Neural crest cell (in vitro differentiated cells): ENCODE results near the gene SCGB1C2. TPM values are rescaled to one million over a fixed set of nuclear protein-coding genes. Genes with fewer than 3 reads are reported as not detected.
A peak's percentile ranks its signal among the peaks of the same experiment; 100 is the strongest.

Source experiments
- DNase-seq: peaks from one replicate; pipeline ENCODE4 v3.0.0; 2021; ENCODE audit warnings: low read depth, mixed read lengths, low spot score
- H3K27ac Mint-ChIP-seq: one replicate; pipeline ENCODE4 v1.8.0; 2021; ENCODE audit warnings: mild to moderate bottlenecking, mixed read lengths; ENCODE audit not compliant: unreplicated experiment
- H3K27me3 Mint-ChIP-seq: 2 replicates; pipeline ENCODE4 v1.8.0; 2021; ENCODE audit warnings: low read depth, mild to moderate bottlenecking, mixed read lengths
- H3K36me3 Mint-ChIP-seq: 2 replicates; pipeline ENCODE4 v1.8.0; 2021; ENCODE audit warnings: low read depth, mild to moderate bottlenecking, mixed read lengths
- H3K4me1 Mint-ChIP-seq: 2 replicates; pipeline ENCODE4 v1.8.0; 2021; ENCODE audit warnings: mixed read lengths
- H3K4me3 Mint-ChIP-seq: one replicate; pipeline ENCODE4 v1.8.0; 2021; ENCODE audit warnings: mild to moderate bottlenecking, mixed read lengths
- H3K9me3 Mint-ChIP-seq: 2 replicates; pipeline ENCODE4 v1.8.0; 2021; ENCODE audit warnings: mixed read lengths
- total RNA-seq: library from RNA; stranded (reverse); gene quantifications from 2 replicates; pipeline ENCODE4 v1.2.1, GENCODE V29; 2021
- TF ChIP-seq, protein P1 (sequence below): fragments of 200-600 bp; sonication (generic); conservative IDR thresholded peaks from 2 replicates; pipeline ENCODE4 v1.5.0; 2021; ENCODE audit warnings: antibody characterized with exemption, mild to moderate bottlenecking

Gene SCGB1C2
- total RNA-seq, 1 donor from 2014 or later, result not detected

- Mint-ChIP-seq H3K36me3 (no peaks in the 10 kb centered on the region), H3K9me3 (no peaks in the 10 kb centered on the region), H3K4me3 (no peak overlapping the region), H3K4me1 (no peaks in the 10 kb centered on the region), H3K27me3 (peaks cover 7% of the 10 kb centered on the region), H3K27ac (no peak overlapping the region)
- DNase-seq, result no peak
- TF ChIP-seq, protein P1, sequence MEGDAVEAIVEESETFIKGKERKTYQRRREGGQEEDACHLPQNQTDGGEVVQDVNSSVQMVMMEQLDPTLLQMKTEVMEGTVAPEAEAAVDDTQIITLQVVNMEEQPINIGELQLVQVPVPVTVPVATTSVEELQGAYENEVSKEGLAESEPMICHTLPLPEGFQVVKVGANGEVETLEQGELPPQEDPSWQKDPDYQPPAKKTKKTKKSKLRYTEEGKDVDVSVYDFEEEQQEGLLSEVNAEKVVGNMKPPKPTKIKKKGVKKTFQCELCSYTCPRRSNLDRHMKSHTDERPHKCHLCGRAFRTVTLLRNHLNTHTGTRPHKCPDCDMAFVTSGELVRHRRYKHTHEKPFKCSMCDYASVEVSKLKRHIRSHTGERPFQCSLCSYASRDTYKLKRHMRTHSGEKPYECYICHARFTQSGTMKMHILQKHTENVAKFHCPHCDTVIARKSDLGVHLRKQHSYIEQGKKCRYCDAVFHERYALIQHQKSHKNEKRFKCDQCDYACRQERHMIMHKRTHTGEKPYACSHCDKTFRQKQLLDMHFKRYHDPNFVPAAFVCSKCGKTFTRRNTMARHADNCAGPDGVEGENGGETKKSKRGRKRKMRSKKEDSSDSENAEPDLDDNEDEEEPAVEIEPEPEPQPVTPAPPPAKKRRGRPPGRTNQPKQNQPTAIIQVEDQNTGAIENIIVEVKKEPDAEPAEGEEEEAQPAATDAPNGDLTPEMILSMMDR, result no peak
Observed at GRCh38 chr17:146546-146945, 9.2 kb downstream of the SCGB1C2 start.

DNA sequence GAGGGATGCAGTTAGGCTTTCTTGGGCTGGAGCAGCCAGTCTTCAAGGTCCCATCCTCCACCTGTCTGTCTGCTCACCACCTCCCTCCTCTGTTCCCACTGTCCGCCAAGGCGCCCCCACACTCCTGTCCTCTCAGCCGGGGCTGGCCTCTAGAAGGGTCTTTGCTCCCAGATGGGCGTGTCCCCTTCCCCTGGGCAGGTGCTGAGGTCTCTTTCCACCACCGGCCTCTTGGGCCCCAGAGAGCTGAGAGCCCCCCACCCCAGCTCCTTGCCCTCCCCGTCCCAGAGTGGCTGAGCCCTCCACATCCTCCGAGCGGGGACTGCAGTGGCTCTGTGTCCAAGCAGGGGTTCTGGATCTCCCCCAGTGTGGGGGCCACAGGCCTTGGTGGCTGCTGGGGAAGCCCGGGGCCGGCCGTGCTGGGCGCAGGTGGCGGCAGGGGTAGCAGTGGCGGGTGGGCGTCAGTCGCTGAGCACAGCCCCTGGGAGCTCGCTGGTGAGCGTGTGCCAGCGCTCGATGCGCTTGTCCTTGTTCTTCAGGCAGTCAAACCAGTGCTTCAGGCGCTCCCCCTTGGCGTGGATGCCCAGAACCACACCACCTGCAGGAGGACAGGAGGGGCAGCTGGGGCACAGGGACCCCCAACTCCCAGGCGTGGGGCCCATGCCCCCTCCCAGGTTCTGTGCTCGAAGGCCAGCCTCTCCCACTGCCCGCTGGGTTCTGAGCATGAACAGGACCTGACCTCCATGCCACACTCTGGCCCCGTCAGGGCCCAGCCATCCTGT, 9.8 kb downstream of the SCGB1C2 start:
- H3K9me3 Mint-ChIP-seq, result no peaks in the 10 kb centered on the region

GRCh38 chr17:147796-148740, 10.7 kb downstream of the SCGB1C2 start:
- H3K27me3 Mint-ChIP-seq, result peaks cover 7% of the 10 kb centered on the region
- TF ChIP-seq, protein P1, result no peak
- no peaks in the 10 kb centered on the region for H3K4me1 Mint-ChIP-seq
- no peak for DNase-seq
- H3K27ac Mint-ChIP-seq, result no peak overlapping the region
- H3K36me3 Mint-ChIP-seq, result no peaks in the 10 kb centered on the region
- H3K4me3 Mint-ChIP-seq, result no peak overlapping the region
- H3K9me3 Mint-ChIP-seq, result no peaks in the 10 kb centered on the region

More for the DNA sequence above, 9.8 kb downstream of the SCGB1C2 start:
- DNase-seq, result no peak
- no peak overlapping the region for H3K27ac Mint-ChIP-seq
- H3K27me3 Mint-ChIP-seq, result peaks cover 7% of the 10 kb centered on the region
- no peaks in the 10 kb centered on the region for H3K4me1 Mint-ChIP-seq
- TF ChIP-seq, protein P1, result no peak
- no peak overlapping the region for H3K4me3 Mint-ChIP-seq
- H3K36me3 Mint-ChIP-seq, result no peaks in the 10 kb centered on the region

GRCh38 chr17:148757-149156, 11.4 kb downstream of the SCGB1C2 start:
- TF ChIP-seq, protein P1, result no peak
- H3K9me3 Mint-ChIP-seq, result no peaks in the 10 kb centered on the region
- H3K27me3 Mint-ChIP-seq, result no peaks in the 10 kb centered on the region
- H3K27ac Mint-ChIP-seq, result no peak overlapping the region
- H3K4me1 Mint-ChIP-seq, result no peaks in the 10 kb centered on the region
- DNase-seq, result no peak
- no peak overlapping the region for H3K4me3 Mint-ChIP-seq
- H3K36me3 Mint-ChIP-seq, result no peaks in the 10 kb centered on the region

DNA sequence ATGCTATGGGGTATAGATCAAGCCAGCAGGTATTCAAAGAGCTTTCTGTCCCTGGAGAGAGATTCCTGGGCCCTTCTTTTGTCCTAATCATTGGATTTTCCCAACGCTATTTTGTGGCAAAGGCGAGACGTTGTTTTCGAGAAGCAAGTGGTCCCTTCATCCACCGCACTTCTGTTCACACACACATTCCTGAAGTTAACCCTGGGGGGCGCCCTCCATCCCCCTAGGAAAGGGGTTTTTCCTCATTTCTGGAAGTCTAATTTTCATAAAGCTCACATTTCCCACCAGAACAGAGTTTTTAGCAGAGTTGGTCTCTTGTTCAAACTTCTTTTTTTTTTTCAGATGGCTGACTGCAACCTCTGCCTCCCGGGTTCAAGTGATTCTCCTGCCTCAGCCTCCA, 11.9 kb downstream of the SCGB1C2 start:
- Mint-ChIP-seq H3K36me3 (no peaks in the 10 kb centered on the region), H3K27ac (peak overlapping the region; percentile 50), H3K9me3 (no peaks in the 10 kb centered on the region), H3K4me1 (no peaks in the 10 kb centered on the region), H3K4me3 (no peak overlapping the region), H3K27me3 (no peaks in the 10 kb centered on the region)
- no peak for DNase-seq
- TF ChIP-seq, protein P1, result no peak
